Stomach smooth muscle (tissue), 2 donors: ENCODE data around the gene INVS.
A peak's percentile ranks its signal among the peaks of the same experiment; 100 is the strongest.

Source experiments
- H3K27ac ChIP-seq: one replicate; pipeline ENCODE4 v1.7.0; 2013; ENCODE audit warnings: mild to moderate bottlenecking, low read length, inconsistent platforms
- H3K27me3 ChIP-seq, 2 donors: one replicate each; pipeline ENCODE4 v1.7.0; 2013; ENCODE audit warnings: low read length in 2 of 2; ENCODE audit not compliant: insufficient read depth in 2 of 2, control insufficient read depth in 1 of 2
- H3K36me3 ChIP-seq, 2 donors: one replicate each; pipeline ENCODE4 v1.7.0; 2013; ENCODE audit warnings: low read length in 2 of 2; ENCODE audit not compliant: control insufficient read depth in 2 of 2, insufficient read depth in 2 of 2
- H3K4me1 ChIP-seq: one replicate; pipeline ENCODE4 v1.7.0; 2013; ENCODE audit warnings: low read length; ENCODE audit not compliant: control insufficient read depth, insufficient read depth
- H3K4me3 ChIP-seq, 2 donors: one replicate each; pipeline ENCODE4 v1.7.0; 2013; ENCODE audit warnings: low read length in 2 of 2
- H3K9ac ChIP-seq, 2 donors: one replicate each; pipeline ENCODE4 v1.7.0; 2013; ENCODE audit warnings: low read length in 2 of 2, mild to moderate bottlenecking in 1 of 2
- H3K9me3 ChIP-seq, 2 donors: one replicate each; pipeline ENCODE4 v1.7.0; 2013; ENCODE audit warnings: low read length in 2 of 2; ENCODE audit not compliant: control insufficient read depth in 2 of 2
- donor health status: healthy.
- donor health status: Pancreatic carcinoma.

INVS gene

DNA sequence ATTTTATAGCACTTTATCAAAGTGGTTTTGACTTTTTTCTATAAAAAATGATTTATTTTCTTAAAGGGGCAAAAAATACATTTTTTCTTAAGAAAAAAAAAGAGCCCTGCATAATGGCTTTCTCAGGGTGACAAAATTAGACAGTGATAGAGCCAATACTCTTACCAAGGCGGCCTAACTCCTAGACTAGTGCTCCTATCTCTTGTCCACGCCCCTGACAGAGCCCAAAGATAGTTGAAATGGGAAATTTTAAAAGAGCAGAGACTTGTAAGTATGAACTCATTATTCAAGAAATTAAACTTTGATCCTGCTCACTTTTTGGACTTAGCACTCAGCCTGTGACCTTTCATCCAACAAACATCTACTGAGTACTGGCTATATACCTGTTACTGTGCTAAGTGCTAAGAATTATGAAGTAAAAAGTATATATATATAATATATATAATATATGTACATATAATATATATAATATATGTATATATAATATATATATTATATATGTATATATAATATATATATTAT is 1.2 kb downstream of the INVS start:
- Histone ChIP-seq H3K36me3 (peaks cover 9 to 10% of the 10 kb centered on the region in 2 donors), H3K4me1 (peaks cover 19% of the 10 kb centered on the region), H3K9me3 (no peaks in the 10 kb centered on the region), H3K9ac (peak overlapping the region; percentile 74 to 85), H3K4me3 (peak overlapping the region in 1 of 2 donors; percentile 100), H3K27me3 (no peaks in the 10 kb centered on the region), H3K27ac (peak overlapping the region; percentile 84)

DNA sequence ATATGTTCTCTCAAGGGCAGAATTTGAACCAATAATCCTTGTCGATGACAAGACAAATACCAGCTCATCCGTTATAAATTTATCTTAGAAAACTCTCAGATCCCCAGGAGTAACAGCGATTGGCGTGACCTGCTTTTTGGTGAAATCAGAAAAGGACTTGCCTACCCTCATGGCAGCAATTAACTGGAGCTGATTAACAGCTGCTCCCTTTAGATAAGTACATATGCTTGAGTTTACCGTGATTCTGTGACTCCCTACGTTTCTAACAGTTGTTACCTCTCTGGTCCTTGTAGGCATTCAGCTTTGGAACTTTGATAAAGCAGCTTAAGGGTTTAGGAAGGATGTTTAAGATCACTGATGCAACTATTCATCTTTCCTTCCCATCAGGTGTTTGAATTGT is 2.6 kb downstream of the INVS start:
- Histone ChIP-seq H3K9ac (no peak overlapping the region), H3K4me1 (peaks cover 19% of the 10 kb centered on the region), H3K4me3 (no peak overlapping the region), H3K27ac (no peak overlapping the region), H3K36me3 (peaks cover 19 to 21% of the 10 kb centered on the region in 2 donors), H3K9me3 (no peaks in the 10 kb centered on the region), H3K27me3 (no peaks in the 10 kb centered on the region)

DNA sequence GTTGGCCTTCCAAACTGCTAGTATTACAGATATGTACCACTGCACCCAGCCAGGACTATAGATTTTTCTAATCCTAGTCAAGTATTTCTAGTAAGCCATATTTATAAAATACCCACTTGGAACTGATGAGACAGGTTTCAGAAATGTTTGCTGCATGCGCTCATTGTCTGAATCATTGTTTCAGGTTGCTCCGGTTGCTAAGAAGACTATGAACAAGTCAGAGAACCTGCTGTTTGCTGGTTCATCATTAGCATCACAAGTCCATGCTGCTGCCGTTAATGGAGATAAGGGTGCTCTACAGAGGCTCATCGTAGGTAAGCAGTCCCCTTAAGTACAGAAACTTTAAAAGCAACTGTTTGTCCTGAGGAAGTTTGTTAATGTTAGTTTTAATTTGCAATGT is 5.3 kb downstream of the INVS start:
- no peaks in the 10 kb centered on the region for H3K27me3 ChIP-seq
- H3K9me3 ChIP-seq, result no peaks in the 10 kb centered on the region
- H3K4me1 ChIP-seq, result peaks cover 9% of the 10 kb centered on the region
- H3K4me3 ChIP-seq, result no peak overlapping the region
- peaks cover 23 to 28% of the 10 kb centered on the region in 2 donors for H3K36me3 ChIP-seq
- no peak overlapping the region for H3K9ac ChIP-seq
- H3K27ac ChIP-seq, result no peak overlapping the region

DNA sequence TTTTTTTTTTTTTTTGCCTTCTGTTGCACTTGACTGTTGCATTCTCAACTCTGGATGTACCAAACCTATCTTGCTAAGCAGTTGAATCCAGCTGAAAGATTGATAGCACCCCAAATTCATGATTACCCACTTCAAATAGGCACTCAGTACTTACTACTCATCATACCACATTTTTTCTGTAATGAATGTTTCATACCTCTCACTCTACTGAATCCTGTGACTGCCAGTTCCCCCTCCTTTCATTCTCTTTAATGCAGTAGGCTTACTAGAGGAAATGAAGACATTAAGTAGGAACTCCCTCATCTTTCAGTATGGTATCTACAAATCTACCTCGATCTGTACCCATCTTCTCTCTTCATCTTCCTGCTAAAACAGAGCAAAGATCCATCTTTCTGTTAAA is 6.8 kb downstream of the INVS start:
- peaks cover 23 to 28% of the 10 kb centered on the region in 2 donors for H3K36me3 ChIP-seq

DNA sequence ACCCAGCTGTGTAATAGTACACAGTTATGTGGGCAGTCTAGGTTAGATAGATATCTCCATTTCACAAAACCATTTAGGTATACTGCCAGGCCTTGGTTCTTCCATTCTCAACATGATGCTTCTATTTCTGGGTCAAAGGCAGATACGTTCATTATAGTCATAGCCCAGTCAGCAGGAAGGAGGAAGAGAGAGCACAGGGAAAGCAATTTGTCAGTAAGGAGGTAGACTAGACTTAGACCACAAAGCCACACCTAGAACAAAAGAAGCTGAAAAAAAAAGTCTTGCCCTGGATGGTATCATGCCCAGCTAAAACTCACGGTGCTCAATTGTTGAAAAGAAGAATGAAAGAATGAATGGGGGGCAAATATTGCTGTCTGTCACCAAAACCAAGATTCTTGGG is 7.6 kb downstream of the INVS start:
- Histone ChIP-seq H3K27ac (no peak overlapping the region), H3K9ac (no peak overlapping the region), H3K4me3 (no peak overlapping the region), H3K9me3 (no peaks in the 10 kb centered on the region), H3K4me1 (peaks cover 6% of the 10 kb centered on the region), H3K27me3 (no peaks in the 10 kb centered on the region), H3K36me3 (peaks cover 20 to 28% of the 10 kb centered on the region in 2 donors)

More for the DNA sequence above, 6.8 kb downstream of the INVS start:
- Histone ChIP-seq H3K27me3 (no peaks in the 10 kb centered on the region), H3K9me3 (no peaks in the 10 kb centered on the region), H3K27ac (no peak overlapping the region), H3K4me1 (no peaks in the 10 kb centered on the region), H3K9ac (no peak overlapping the region), H3K4me3 (no peak overlapping the region)

DNA sequence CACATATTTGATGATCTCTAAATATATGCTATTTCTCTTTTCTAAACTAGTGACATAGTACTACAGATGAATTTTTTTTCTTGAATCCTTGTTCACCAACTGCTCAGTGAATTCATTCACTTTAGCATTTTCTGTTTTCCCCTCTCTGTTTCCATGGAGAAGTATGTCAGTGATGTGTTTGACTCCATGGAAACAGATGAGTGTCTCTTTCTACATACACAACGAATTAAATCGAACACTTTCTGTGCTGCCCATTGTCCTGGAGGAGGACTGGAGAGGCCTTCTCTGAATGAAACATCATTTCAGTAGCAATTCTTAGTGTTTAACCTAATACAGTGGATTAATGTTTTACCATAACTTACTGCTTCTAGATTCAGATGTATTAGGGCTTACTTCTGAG is 9.5 kb downstream of the INVS start:
- Histone ChIP-seq H3K9me3 (no peaks in the 10 kb centered on the region), H3K27ac (no peak overlapping the region), H3K36me3 (peaks cover 20 to 28% of the 10 kb centered on the region in 2 donors), H3K27me3 (no peaks in the 10 kb centered on the region), H3K9ac (no peak overlapping the region), H3K4me1 (peaks cover 8% of the 10 kb centered on the region), H3K4me3 (no peak overlapping the region)

DNA sequence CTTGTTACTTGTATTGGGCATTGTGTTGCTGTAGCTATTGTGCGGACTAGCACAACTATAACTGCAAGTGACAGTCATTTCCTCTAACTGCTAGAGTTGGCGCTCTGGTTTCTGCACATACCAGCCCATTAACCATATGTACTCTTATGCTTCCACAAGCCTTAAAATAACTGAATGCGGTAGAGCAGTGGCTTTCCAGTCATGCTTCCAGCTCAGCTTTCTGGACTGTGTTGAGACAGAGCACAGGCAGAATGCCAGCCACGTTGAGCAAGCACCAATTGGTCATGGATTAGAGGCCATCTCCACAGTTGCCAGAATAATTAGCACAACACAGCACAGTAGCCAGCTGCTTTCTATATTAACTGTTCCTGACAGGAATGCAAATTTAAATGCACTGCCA is 12.2 kb downstream of the INVS start:
- Histone ChIP-seq H3K4me3 (no peak overlapping the region), H3K27ac (no peak overlapping the region), H3K9ac (no peak overlapping the region), H3K36me3 (peaks cover 7 to 11% of the 10 kb centered on the region in 2 donors), H3K27me3 (no peaks in the 10 kb centered on the region), H3K9me3 (no peaks in the 10 kb centered on the region), H3K4me1 (peaks cover 8% of the 10 kb centered on the region)

DNA sequence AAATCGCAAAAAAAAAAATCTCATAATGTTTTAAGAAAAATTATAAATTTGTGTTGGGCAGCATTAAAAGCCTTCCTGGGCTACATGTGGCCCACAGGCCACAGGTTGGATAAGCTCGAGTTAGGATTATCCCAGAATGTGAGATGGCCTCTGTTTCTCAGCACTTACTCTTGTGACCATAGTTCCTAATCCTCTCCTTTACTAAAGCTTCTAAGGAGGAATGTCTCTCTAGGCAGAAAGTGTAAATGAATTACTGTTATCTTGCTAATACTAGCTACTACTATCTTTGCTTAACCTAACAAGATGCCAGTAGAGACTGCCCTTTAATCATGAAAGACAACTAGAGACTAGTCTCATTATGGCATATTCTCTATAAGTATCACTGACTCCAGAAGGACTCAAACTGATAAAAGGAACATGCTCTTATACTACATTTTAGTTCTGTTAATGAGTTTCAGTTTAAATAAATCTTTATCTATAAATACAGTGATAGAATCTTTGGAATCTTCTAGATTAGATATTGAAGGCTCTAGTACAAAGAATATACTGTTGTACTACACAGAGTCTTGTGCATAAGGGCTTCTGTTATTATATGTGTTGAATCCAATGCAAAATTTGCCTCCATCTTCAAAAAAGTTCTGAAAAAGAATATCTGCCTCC is 13.8 kb downstream of the INVS start:
- Histone ChIP-seq H3K27ac (no peak overlapping the region), H3K9me3 (no peaks in the 10 kb centered on the region), H3K27me3 (no peaks in the 10 kb centered on the region), H3K36me3 (no peaks in the 10 kb centered on the region), H3K4me1 (peaks cover 8% of the 10 kb centered on the region), H3K9ac (no peak overlapping the region), H3K4me3 (no peak overlapping the region)

DNA sequence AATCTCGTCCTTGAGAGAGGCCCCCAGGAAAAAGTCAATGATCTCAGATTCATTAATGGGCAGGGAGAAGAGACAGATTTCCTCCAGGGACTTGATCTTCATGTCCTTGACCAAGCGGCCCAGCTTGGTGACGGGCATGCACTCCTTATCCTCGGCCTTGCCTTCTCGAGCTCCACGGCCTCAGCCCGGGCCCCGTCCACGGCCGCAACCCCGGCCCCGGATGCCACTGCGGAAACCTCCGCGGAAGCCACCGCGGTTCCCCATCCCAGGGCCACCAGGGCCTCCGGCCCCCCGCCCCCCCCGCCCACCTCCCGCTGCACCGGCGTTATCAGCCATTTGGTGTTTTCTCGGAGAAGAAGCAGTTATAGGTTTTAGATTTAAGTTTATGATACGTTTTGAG is 18.3 kb downstream of the INVS start:
- Histone ChIP-seq H3K27ac (no peak overlapping the region), H3K36me3 (no peaks in the 10 kb centered on the region), H3K4me3 (no peak overlapping the region), H3K27me3 (no peaks in the 10 kb centered on the region), H3K4me1 (no peaks in the 10 kb centered on the region), H3K9me3 (no peaks in the 10 kb centered on the region), H3K9ac (no peak overlapping the region)

DNA sequence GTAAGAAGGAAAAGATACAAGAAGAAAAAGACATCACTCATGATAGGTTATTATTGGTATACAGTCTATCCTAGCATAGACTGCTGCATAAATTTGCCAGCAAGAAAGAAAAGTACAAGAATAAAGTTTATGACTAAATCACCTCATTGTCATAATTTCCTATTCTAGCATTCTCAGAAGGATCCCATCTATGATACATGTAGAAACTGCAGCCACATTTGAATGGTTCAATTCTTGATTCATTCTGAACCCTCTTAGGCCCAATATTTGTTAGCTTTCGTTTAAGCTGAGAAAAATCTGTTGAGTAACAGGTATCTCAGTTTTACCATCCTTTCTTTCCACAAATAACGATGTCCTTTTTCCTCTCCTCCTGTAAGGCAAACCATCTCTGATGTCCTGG is 21.2 kb downstream of the INVS start:
- Histone ChIP-seq H3K4me3 (no peak overlapping the region), H3K27ac (no peak overlapping the region), H3K27me3 (no peaks in the 10 kb centered on the region), H3K9me3 (no peaks in the 10 kb centered on the region), H3K36me3 (no peaks in the 10 kb centered on the region), H3K9ac (no peak overlapping the region), H3K4me1 (no peaks in the 10 kb centered on the region)

DNA sequence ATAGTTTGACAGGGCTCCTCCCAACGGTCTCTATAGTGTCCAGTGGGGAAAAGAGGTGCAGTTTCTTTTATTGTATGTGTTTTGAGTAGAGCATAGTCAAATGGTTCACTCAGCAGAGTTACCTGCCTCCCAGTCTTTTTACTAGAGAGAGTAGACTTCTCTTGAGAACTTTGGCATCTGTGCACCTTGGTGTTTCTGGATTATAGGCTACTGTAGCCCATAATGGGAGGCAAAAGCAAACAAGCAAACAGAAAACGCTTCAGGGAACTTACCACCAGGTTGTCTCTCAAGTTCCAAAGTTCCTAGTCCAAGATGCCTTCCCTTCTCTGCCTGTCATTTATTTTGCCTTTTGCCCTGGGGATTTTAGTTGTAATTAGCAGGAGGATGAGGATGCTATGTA is 26.2 kb downstream of the INVS start:
- no peak overlapping the region for H3K9ac ChIP-seq
- H3K27me3 ChIP-seq, result no peaks in the 10 kb centered on the region
- H3K4me1 ChIP-seq, result no peaks in the 10 kb centered on the region
- H3K4me3 ChIP-seq, result no peak overlapping the region
- no peaks in the 10 kb centered on the region for H3K9me3 ChIP-seq
- peaks cover 0 to 3% of the 10 kb centered on the region in 2 donors for H3K36me3 ChIP-seq
- H3K27ac ChIP-seq, result no peak overlapping the region
